Fibroblast of villous mesenchyme (primary cell): Measurements from ENCODE around the gene EAF1. TPM values are rescaled to one million over a fixed set of nuclear protein-coding genes. Genes with fewer than 3 reads are reported as not detected.
"Not testable (repeated sequence)": the region's sequence is repeated elsewhere in the genome, so short reads cannot be mapped to it uniquely, and the experiment has no call there.

Experiments
- DNase-seq: peaks from one replicate; pipeline ENCODE4 v3.0.0-alpha.2; 2010; ENCODE audit warnings: low read depth
- H3K4me3 ChIP-seq: 2 replicates; pipeline ENCODE4 v1.5.1; 2011; ENCODE audit warnings: low read depth, mild to moderate bottlenecking, low read length
- total RNA-seq: library from RNA; depleted of rRNA; stranded (reverse); fragments of >200 nt; gene quantifications from 2 replicates; pipeline ENCODE4 v1.2.3, GENCODE V29; 2012
- TF ChIP-seq, protein P1 (sequence below): IDR thresholded peaks from 2 replicates; pipeline ENCODE4 v1.5.1; 2012; ENCODE audit warnings: low read depth, mild to moderate bottlenecking, low read length; ENCODE audit not compliant: insufficient read depth

Gene EAF1
- total RNA-seq, 1 donor: 35.8 TPM

DNA sequence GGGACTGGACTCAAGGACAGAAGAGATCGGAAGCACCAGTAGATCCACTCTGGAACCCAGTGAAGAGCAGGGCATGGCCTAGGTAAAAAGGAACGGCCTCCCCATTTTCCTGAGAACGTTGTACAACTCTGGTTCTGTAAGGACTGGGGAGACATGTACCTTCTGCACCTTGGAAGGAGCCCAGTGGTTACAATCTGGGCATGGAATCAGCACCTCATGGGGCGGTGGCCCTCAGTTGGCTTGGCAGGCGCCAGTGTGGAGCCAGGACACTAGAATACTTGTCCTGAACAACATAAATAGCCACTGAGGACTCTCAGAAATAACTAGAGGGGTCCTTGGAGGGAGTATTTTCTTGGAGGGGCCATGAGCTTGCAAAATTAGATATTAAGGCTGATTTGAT, 25.6 kb downstream of the EAF1 start:
- TF ChIP-seq, protein P1, sequence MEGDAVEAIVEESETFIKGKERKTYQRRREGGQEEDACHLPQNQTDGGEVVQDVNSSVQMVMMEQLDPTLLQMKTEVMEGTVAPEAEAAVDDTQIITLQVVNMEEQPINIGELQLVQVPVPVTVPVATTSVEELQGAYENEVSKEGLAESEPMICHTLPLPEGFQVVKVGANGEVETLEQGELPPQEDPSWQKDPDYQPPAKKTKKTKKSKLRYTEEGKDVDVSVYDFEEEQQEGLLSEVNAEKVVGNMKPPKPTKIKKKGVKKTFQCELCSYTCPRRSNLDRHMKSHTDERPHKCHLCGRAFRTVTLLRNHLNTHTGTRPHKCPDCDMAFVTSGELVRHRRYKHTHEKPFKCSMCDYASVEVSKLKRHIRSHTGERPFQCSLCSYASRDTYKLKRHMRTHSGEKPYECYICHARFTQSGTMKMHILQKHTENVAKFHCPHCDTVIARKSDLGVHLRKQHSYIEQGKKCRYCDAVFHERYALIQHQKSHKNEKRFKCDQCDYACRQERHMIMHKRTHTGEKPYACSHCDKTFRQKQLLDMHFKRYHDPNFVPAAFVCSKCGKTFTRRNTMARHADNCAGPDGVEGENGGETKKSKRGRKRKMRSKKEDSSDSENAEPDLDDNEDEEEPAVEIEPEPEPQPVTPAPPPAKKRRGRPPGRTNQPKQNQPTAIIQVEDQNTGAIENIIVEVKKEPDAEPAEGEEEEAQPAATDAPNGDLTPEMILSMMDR: no peak
- H3K4me3 ChIP-seq: no peak overlapping the region
- DNase-seq: no peak

DNA sequence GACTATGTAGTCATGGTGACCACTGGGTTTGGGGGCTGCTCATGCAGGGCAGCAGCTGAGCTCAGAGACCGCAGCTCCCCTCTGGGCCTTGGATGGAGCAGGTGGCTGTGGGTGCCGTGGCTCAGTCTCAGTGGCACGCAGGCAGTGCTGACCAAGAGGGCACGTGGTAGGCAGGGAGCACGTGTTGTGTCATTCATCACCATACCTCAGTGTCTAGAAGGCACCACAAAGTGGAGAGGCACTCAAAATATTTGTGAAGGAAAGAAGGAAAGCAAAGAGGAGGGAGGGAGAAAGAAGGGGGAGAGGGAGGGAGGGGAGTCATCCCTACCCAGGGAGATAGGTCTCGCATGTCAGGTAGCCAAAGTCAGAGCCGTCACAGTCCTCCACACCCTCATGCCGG, 26.1 kb downstream of the EAF1 start:
- TF ChIP-seq, protein P1: no peak
- DNase-seq: no peak
- no peak overlapping the region for H3K4me3 ChIP-seq

- no peak overlapping the region for H3K4me3 ChIP-seq
- DNase-seq: no peak
- TF ChIP-seq, protein P1: no peak
Measured at GRCh38 chr3:15453991-15454625, 26.7 kb downstream of the EAF1 start.

- no peak for DNase-seq
- H3K4me3 ChIP-seq: no peak overlapping the region
- TF ChIP-seq, protein P1: no peak
Measured at GRCh38 chr3:15454965-15455364, 27.6 kb downstream of the EAF1 start.

GRCh38 chr3:15455756-15456155, 28.4 kb downstream of the EAF1 start:
- H3K4me3 ChIP-seq: no peak overlapping the region
- DNase-seq: no peak
- TF ChIP-seq, protein P1: no peak

GRCh38 chr3:15456321-15456720, 28.9 kb downstream of the EAF1 start:
- H3K4me3 ChIP-seq: no peak overlapping the region
- TF ChIP-seq, protein P1: no peak
- no peak for DNase-seq

DNA sequence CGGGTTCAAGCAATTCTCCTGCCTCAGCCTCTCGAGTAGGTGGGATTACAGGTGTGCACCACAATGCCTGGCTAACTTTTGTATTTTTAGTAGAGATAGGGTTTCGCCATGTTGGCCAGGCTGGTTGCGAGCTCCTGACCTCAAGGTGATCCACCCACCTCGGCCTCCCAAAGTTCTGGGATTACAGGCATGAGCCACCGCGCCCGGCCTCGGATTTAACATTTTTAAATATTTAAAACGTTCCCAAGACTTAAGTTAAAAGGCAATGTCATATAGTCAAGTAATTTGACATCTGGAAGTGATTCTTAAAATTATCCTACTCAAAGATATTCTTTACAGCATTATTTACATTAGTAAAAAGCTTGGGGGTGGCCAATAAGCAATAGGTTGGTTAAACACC, 29.5 kb downstream of the EAF1 start:
- not testable (repeated sequence) for H3K4me3 ChIP-seq, DNase-seq
